Kidney epithelial cell (primary cell): ENCODE data around the gene IL6R. TPM values are rescaled to one million over a fixed set of nuclear protein-coding genes. Genes with fewer than 3 reads are reported as not detected.

Experiments
- DNase-seq: peaks from one replicate; pipeline ENCODE4 v3.0.0-alpha.2; 2010; ENCODE audit warnings: low read depth
- H3K27me3 ChIP-seq: 2 replicates; pipeline ENCODE4 v1.6.0; 2011; ENCODE audit warnings: low read length; ENCODE audit not compliant: control insufficient read depth, insufficient read depth
- H3K36me3 ChIP-seq: 2 replicates; pipeline ENCODE4 v1.5.1; 2011; ENCODE audit warnings: low read length; ENCODE audit not compliant: control insufficient read depth, insufficient read depth
- H3K4me3 ChIP-seq: 2 replicates; pipeline ENCODE4 v1.5.1; 2011; ENCODE audit warnings: low read depth, mild to moderate bottlenecking, control low read depth, low read length
- total RNA-seq: library from RNA; depleted of rRNA; stranded (reverse); fragments of >200 nt; gene quantifications from 2 replicates; pipeline ENCODE4 v1.2.3, GENCODE V29; 2015
- TF ChIP-seq, protein P1 (sequence below): IDR thresholded peaks from 2 replicates; pipeline ENCODE4 v1.5.1; 2011; ENCODE audit warnings: mild to moderate bottlenecking, moderate library complexity, low read length, control low read depth, inconsistent platforms; ENCODE audit not compliant: insufficient read depth, poor library complexity, severe bottlenecking

The IL6R gene
- total RNA-seq, 1 donor from 2014 or later, result 9.6 TPM

DNA sequence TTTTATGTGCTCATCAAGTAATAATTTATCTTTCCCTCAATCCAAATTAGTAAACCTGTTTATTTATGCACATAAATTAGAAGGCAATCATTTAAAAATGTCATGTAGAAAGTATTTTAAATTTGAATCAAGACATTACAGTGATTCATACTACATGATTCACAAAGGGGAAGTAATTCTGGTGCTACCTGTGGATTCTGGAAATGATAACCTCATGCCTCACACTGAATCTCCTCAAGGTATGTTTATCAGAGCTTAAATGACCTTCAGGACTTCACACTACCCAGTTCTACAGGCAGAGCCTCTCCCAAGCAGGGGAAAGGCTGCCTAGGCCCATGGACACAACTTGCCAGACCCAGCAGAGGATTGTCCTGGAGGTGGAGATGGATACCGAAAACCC lies 71.6 kb downstream of the IL6R start:
- Histone ChIP-seq H3K27me3 (no peaks in the 10 kb centered on the region), H3K36me3 (no peaks in the 10 kb centered on the region), H3K4me3 (no peak overlapping the region)
- DNase-seq, result no peak
- TF ChIP-seq, protein P1, sequence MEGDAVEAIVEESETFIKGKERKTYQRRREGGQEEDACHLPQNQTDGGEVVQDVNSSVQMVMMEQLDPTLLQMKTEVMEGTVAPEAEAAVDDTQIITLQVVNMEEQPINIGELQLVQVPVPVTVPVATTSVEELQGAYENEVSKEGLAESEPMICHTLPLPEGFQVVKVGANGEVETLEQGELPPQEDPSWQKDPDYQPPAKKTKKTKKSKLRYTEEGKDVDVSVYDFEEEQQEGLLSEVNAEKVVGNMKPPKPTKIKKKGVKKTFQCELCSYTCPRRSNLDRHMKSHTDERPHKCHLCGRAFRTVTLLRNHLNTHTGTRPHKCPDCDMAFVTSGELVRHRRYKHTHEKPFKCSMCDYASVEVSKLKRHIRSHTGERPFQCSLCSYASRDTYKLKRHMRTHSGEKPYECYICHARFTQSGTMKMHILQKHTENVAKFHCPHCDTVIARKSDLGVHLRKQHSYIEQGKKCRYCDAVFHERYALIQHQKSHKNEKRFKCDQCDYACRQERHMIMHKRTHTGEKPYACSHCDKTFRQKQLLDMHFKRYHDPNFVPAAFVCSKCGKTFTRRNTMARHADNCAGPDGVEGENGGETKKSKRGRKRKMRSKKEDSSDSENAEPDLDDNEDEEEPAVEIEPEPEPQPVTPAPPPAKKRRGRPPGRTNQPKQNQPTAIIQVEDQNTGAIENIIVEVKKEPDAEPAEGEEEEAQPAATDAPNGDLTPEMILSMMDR, result no peak

DNA sequence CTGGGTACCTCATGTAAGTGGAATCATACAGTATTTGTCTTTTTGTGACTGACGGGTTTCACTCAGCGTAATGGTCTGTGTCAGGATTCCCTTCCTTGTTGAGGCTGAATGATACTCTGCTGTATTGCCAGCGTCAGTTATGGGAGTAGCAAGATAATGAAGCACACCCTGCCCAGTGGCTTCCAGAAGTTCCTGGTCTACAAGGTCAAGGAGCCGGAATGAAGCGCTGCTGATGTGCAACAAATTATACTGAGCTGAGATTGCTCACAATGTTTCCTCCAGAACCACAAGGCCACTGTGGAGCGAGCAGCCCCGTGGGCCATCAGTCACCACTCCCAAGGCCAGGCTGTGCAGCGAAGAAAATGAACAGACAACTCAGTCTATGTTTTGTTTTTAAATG lies 72.9 kb downstream of the IL6R start:
- Histone ChIP-seq H3K4me3 (no peak overlapping the region), H3K27me3 (no peaks in the 10 kb centered on the region), H3K36me3 (no peaks in the 10 kb centered on the region)
- DNase-seq, result no peak
- TF ChIP-seq, protein P1, result no peak

DNA sequence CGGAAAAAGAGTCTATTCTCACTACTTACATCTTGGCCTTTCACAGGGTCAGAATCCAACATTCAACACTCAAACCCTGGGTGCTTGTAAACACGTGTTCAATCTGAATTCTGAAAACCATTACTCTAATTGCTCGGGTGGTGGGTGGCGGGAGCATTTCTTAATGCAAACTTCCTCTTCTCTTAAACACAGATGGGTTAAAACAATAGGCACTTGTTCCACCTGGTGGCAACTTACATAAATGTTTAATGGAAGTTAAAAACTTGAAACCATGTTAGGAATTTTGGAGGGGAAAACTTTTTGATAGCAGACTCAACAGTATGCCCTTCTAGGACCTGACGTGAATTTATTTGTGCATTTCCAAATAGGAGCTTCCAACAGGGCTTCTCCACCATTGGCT lies 73.5 kb downstream of the IL6R start:
- no peaks in the 10 kb centered on the region for H3K36me3 ChIP-seq
- no peak for DNase-seq
- H3K4me3 ChIP-seq, result no peak overlapping the region
- no peaks in the 10 kb centered on the region for H3K27me3 ChIP-seq
- TF ChIP-seq, protein P1, result peak; percentile 19

- peak; percentile 25 for DNase-seq
- no peaks in the 10 kb centered on the region for H3K27me3 ChIP-seq
- no peak overlapping the region for H3K4me3 ChIP-seq
- TF ChIP-seq, protein P1, result peak; percentile 80
- no peaks in the 10 kb centered on the region for H3K36me3 ChIP-seq
Observed at GRCh38 chr1:154479764-154480421, 74.8 kb downstream of the IL6R start.

GRCh38 chr1:154481053-154481452 lies 75.9 kb downstream of the IL6R start:
- DNase-seq, result no peak
- no peak overlapping the region for H3K4me3 ChIP-seq
- H3K27me3 ChIP-seq, result no peaks in the 10 kb centered on the region
- TF ChIP-seq, protein P1, result no peak
- H3K36me3 ChIP-seq, result no peaks in the 10 kb centered on the region

GRCh38 chr1:154483941-154484803 lies 79.0 kb downstream of the IL6R start:
- Histone ChIP-seq H3K27me3 (peaks cover 7% of the 10 kb centered on the region), H3K4me3 (no peak overlapping the region), H3K36me3 (no peaks in the 10 kb centered on the region)
- DNase-seq, result peak; percentile 85
- TF ChIP-seq, protein P1, result no peak
